ENCODE measurements around the gene HENMT1.

DNA sequence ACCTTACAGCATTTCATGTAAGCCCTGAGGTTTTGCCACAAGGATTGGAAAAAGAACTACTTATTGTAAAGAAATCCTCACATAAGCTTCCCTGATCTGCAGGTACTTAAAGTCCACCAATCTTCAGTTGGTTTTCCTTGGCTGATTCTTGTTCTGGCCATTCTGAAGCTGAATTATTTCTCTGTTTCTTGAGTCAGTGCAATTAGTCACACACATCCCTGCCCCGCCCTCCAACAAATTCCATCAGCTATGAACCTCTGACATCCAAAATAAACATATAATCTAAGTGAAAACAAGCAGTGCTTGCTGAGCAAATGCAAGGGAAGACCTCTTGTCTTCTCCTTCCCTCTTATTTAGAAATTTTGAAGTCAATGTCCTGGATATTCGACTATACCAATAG lies 43.6 kb upstream of the HENMT1 start:
- TF ChIP-seq, protein P1, sequence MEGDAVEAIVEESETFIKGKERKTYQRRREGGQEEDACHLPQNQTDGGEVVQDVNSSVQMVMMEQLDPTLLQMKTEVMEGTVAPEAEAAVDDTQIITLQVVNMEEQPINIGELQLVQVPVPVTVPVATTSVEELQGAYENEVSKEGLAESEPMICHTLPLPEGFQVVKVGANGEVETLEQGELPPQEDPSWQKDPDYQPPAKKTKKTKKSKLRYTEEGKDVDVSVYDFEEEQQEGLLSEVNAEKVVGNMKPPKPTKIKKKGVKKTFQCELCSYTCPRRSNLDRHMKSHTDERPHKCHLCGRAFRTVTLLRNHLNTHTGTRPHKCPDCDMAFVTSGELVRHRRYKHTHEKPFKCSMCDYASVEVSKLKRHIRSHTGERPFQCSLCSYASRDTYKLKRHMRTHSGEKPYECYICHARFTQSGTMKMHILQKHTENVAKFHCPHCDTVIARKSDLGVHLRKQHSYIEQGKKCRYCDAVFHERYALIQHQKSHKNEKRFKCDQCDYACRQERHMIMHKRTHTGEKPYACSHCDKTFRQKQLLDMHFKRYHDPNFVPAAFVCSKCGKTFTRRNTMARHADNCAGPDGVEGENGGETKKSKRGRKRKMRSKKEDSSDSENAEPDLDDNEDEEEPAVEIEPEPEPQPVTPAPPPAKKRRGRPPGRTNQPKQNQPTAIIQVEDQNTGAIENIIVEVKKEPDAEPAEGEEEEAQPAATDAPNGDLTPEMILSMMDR (IDR thresholded peaks at IDR 0.05; ENCODE audit: poor library complexity) = no peak
- TF ChIP-seq EZH2phosphoT487 (IDR thresholded peaks at IDR 0.05; ENCODE audit: low read depth, severe bottlenecking, unreplicated experiment) = no peak
